Measurements from ENCODE around the gene DNAJC13. TPM values are rescaled to one million over a fixed set of nuclear protein-coding genes. Genes with fewer than 3 reads are reported as not detected.

The DNAJC13 gene
- total RNA-seq, 1 donor from 2014 or later, result 48.5 TPM

DNA sequence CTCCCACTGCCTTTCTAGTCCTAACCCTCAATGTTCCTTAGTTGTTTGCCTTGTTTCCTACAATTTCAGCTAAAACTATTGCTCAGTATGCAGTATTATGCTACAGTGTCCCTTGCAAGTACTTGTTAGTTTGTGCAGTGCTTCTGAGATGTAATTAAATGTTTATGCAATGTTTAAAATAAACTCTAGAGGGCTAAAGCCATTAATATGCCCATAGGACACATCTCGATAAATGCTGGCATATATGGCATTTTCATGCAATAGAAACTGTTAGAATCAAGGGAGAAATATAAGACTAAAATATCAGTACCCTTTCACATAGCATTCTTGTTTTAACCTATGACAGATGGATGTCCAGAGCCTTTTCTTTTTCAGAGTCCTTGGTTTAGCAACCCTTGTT, 120.0 kb downstream of the DNAJC13 start:
- Mint-ChIP-seq H3K27ac (ENCODE audit: unreplicated experiment) (no peak overlapping the region), H3K9me3 (ENCODE audit: unreplicated experiment) (no peaks in the 10 kb centered on the region), H3K4me1 (ENCODE audit: low read depth, unreplicated experiment) (no peaks in the 10 kb centered on the region), H3K27me3 (ENCODE audit: unreplicated experiment) (no peaks in the 10 kb centered on the region), H3K36me3 (ENCODE audit: unreplicated experiment) (no peaks in the 10 kb centered on the region), H3K4me3 (ENCODE audit: unreplicated experiment) (no peak overlapping the region)
- no peak for DNase-seq
- TF ChIP-seq, protein P1, sequence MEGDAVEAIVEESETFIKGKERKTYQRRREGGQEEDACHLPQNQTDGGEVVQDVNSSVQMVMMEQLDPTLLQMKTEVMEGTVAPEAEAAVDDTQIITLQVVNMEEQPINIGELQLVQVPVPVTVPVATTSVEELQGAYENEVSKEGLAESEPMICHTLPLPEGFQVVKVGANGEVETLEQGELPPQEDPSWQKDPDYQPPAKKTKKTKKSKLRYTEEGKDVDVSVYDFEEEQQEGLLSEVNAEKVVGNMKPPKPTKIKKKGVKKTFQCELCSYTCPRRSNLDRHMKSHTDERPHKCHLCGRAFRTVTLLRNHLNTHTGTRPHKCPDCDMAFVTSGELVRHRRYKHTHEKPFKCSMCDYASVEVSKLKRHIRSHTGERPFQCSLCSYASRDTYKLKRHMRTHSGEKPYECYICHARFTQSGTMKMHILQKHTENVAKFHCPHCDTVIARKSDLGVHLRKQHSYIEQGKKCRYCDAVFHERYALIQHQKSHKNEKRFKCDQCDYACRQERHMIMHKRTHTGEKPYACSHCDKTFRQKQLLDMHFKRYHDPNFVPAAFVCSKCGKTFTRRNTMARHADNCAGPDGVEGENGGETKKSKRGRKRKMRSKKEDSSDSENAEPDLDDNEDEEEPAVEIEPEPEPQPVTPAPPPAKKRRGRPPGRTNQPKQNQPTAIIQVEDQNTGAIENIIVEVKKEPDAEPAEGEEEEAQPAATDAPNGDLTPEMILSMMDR (IDR thresholded peaks at IDR 0.05; ENCODE audit: partially characterized antibody, unreplicated experiment), result no peak

DNA sequence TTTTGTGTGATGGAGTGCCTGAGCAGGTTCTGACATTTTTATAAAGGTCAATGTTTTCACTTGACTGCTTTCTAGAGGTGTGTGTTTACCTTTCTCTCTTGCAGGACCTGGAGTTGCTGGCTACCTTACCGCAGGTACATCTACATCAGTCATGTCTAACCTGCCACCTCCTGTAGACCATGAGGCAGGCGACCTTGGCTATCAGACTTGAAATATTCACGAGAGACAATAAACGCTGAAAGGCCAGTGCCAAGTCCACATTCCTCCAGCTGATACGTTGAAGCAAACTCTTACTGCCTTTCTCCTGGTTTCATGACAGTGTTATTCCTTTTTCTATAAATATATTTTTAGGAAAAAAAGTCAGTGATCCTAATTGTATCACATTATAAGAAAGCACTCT, 120.8 kb downstream of the DNAJC13 start:
- Mint-ChIP-seq H3K9me3 (ENCODE audit: unreplicated experiment) (no peaks in the 10 kb centered on the region), H3K27me3 (ENCODE audit: unreplicated experiment) (no peaks in the 10 kb centered on the region), H3K27ac (ENCODE audit: unreplicated experiment) (no peak overlapping the region), H3K4me1 (ENCODE audit: low read depth, unreplicated experiment) (no peaks in the 10 kb centered on the region), H3K36me3 (ENCODE audit: unreplicated experiment) (no peaks in the 10 kb centered on the region), H3K4me3 (ENCODE audit: unreplicated experiment) (no peak overlapping the region)
- TF ChIP-seq, protein P1 (IDR thresholded peaks at IDR 0.05; ENCODE audit: partially characterized antibody, unreplicated experiment), result no peak
- no peak for DNase-seq

DNA sequence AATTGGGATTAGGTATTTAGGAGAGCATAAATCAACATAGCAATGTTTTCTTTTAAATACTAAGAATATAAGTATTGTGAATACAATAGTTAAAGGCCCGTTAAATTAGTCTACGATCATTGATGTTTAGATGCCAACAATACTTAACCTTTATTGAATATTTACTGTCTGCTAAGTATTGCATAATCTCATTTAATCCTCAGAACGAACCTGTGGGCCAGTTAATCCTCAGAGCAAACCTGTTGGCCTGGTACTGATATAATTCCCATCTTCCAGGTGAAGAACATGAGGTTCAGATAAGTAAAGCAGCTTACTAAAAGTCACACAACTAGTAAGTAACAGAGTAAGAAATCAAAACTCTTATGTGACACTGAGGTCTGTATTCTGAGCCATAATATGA, 122.4 kb downstream of the DNAJC13 start:
- TF ChIP-seq, protein P1 (IDR thresholded peaks at IDR 0.05; ENCODE audit: partially characterized antibody, unreplicated experiment), result no peak
- no peaks in the 10 kb centered on the region for H3K4me1 Mint-ChIP-seq (ENCODE audit: low read depth, unreplicated experiment)
- H3K27me3 Mint-ChIP-seq (ENCODE audit: unreplicated experiment), result no peaks in the 10 kb centered on the region
- DNase-seq, result no peak
- H3K4me3 Mint-ChIP-seq (ENCODE audit: unreplicated experiment), result no peak overlapping the region
- H3K9me3 Mint-ChIP-seq (ENCODE audit: unreplicated experiment), result no peaks in the 10 kb centered on the region
- no peaks in the 10 kb centered on the region for H3K36me3 Mint-ChIP-seq (ENCODE audit: unreplicated experiment)
- H3K27ac Mint-ChIP-seq (ENCODE audit: unreplicated experiment), result no peak overlapping the region

DNA sequence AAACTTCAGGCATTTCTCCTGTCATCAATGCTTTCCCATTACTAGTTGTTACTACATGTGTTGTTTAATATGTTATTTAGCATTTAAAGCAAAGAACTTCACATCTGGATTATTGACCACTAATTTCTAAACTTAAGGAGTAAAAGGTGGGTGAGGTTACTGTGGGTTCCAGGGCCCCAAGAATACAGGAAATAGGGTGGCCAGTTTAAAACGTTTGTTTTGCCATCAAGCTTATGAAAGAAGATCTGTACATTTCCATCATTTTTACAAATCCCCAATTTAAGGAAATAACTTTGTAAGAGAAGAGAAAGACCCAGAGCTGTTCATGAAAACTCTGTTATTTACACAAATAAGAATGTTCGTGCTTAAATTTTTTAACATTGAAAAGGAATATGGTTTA, 125.3 kb downstream of the DNAJC13 start:
- Mint-ChIP-seq H3K27ac (ENCODE audit: unreplicated experiment) (no peak overlapping the region), H3K4me3 (ENCODE audit: unreplicated experiment) (no peak overlapping the region), H3K36me3 (ENCODE audit: unreplicated experiment) (no peaks in the 10 kb centered on the region), H3K4me1 (ENCODE audit: low read depth, unreplicated experiment) (no peaks in the 10 kb centered on the region), H3K9me3 (ENCODE audit: unreplicated experiment) (no peaks in the 10 kb centered on the region), H3K27me3 (ENCODE audit: unreplicated experiment) (no peaks in the 10 kb centered on the region)
- DNase-seq, result no peak
- TF ChIP-seq, protein P1 (IDR thresholded peaks at IDR 0.05; ENCODE audit: partially characterized antibody, unreplicated experiment), result no peak

DNA sequence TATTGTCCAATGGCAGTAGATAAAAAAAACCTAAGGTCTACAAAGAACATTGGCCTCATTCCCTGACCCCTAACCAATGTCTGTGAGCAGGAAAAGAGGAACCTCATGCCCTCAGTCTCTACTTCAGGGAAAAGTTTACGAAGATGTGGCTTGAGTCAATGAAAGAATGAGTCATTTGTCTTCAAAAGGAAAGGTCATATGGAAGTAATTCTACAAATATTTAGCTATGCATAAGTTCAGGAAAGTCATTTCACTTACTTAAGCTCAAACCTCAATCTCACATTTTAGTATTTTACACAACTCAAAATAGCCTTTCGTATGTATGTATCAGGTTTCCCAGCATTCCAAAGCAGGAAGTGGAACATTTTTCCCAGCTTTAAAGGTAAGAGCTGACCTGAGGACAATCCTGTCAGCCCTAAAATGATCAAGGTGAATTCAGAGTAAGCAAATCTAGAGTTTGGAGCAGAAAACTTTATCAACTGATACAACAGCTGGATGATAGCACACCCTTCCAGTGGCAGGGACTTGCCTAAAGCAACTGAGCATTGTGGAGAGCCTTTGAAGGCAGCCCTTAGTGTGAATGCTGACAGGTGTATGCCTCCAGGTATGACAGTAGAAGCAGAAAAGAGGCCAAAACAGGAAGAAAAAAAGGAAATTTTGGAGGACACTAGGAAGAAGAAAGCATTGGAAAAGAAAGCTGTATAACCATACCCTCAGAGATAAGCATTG, 125.9 kb downstream of the DNAJC13 start:
- no peak overlapping the region for H3K4me3 Mint-ChIP-seq (ENCODE audit: unreplicated experiment)
- no peaks in the 10 kb centered on the region for H3K4me1 Mint-ChIP-seq (ENCODE audit: low read depth, unreplicated experiment)
- H3K27ac Mint-ChIP-seq (ENCODE audit: unreplicated experiment), result no peak overlapping the region
- H3K36me3 Mint-ChIP-seq (ENCODE audit: unreplicated experiment), result no peaks in the 10 kb centered on the region
- no peak for DNase-seq
- TF ChIP-seq, protein P1 (IDR thresholded peaks at IDR 0.05; ENCODE audit: partially characterized antibody, unreplicated experiment), result no peak
- H3K9me3 Mint-ChIP-seq (ENCODE audit: unreplicated experiment), result peaks cover under 1% of the 10 kb centered on the region
- no peaks in the 10 kb centered on the region for H3K27me3 Mint-ChIP-seq (ENCODE audit: unreplicated experiment)

Measured in glutamatergic neuron (in vitro differentiated cells).